Heart left ventricle (tissue), 13 donors: ENCODE data around the gene OR2J2.
"Not testable (repeated sequence)": the region's sequence is repeated elsewhere in the genome, so short reads cannot be mapped to it uniquely, and the experiment has no call there.

ENCODE experiments used
- CTCF ChIP-seq, 12 donors: fragments of 200-600 bp; sonication (generic) in 4 of 12; IDR thresholded peaks; one replicate each; pipeline versions ENCODE4 v1.5.0 to v1.8.0; 2018 to 2022; ENCODE audit warnings: antibody characterized with exemption in 12 of 12, mild to moderate bottlenecking in 5 of 12
- POLR2A ChIP-seq, 2 donors: fragments of 450-650 bp; IDR thresholded peaks; one replicate each; pipeline ENCODE4 v1.6.1; 2017; ENCODE audit warnings: antibody characterized with exemption in 2 of 2, mild to moderate bottlenecking in 2 of 2, moderate library complexity in 2 of 2
- donor health status: ischemic (EF 13 %, LVEDD 7.1; RV severe dilation, severe dysfunction).
- donor health status: DM: no; HTN: yes; CAD: no.
- donor health status: DM: no; HTN: no; CAD: no.
- donor health status: ischemic (EF 25% LVEDD 6.9; RV normal size, moderate dysfunction).
- donor health status: ischemic (EF 25% LVEDD 5.7; RV mildly dilated, moderate dysfunction).
- donor health status: ischemic (EF 35%, LVEDD 5.7; RV mildly dilated, moderate dysfunction).
- donor health status: nonischemic (EF 11% LVEDD 7.7; RV severe dilation, severe dysfunction).
- donor health status: DM: yes; HTN: yes; CAD: no.
- donor health status: PGD.
- donor health status: ischemic (EF 29% LVEDD 5.4; RV normal size, mild dysfunction).
- donor health status: nonischemic (EF 23%, LVEDD 6.1; RV moderate dilation, normal function).

GRCh38 chr6:29159922-29160321 is 10.8 kb upstream of the OR2J2 start:
- not testable (repeated sequence) for TF ChIP-seq POLR2A, CTCF (IDR thresholded peaks at IDR 0.05)
